Measurements from ENCODE around the gene APBB3.
A peak's percentile ranks its signal among the peaks of the same experiment; 100 is the strongest.

The APBB3 gene

GRCh38 chr5:140549237-140550144, 14.9 kb downstream of the APBB3 start:
- peaks cover 12% of the 10 kb centered on the region for H3K36me3 ChIP-seq (ENCODE audit: control insufficient read depth, insufficient read depth, low read length)
- H3K4me1 ChIP-seq (ENCODE audit: control insufficient read depth, insufficient read depth, low read length), result peaks cover 12% of the 10 kb centered on the region
- no peaks in the 10 kb centered on the region for H3K27me3 ChIP-seq (ENCODE audit: control insufficient read depth, insufficient read depth, low read length)
- no peaks in the 10 kb centered on the region for H3K9me3 ChIP-seq (ENCODE audit: control insufficient read depth, insufficient read depth, low read length)
- H3K4me3 ChIP-seq (ENCODE audit: low read depth, low read length), result no peak overlapping the region
- no peak overlapping the region for H3K9ac ChIP-seq (ENCODE audit: low read depth, low read length)

GRCh38 chr5:140548791-140549190, 15.6 kb downstream of the APBB3 start:
- no peaks in the 10 kb centered on the region for H3K9me3 ChIP-seq (ENCODE audit: control insufficient read depth, insufficient read depth, low read length)
- H3K4me1 ChIP-seq (ENCODE audit: control insufficient read depth, insufficient read depth, low read length), result peaks cover 12% of the 10 kb centered on the region
- no peaks in the 10 kb centered on the region for H3K27me3 ChIP-seq (ENCODE audit: control insufficient read depth, insufficient read depth, low read length)
- peak overlapping the region; percentile 58 for H3K4me3 ChIP-seq (ENCODE audit: low read depth, low read length)
- peak overlapping the region; percentile 87 for H3K9ac ChIP-seq (ENCODE audit: low read depth, low read length)
- H3K36me3 ChIP-seq (ENCODE audit: control insufficient read depth, insufficient read depth, low read length), result peaks cover 12% of the 10 kb centered on the region

- Histone ChIP-seq H3K27me3 (ENCODE audit: control insufficient read depth, insufficient read depth, low read length) (no peaks in the 10 kb centered on the region), H3K9ac (ENCODE audit: low read depth, low read length) (peak overlapping the region; percentile 87), H3K4me1 (ENCODE audit: control insufficient read depth, insufficient read depth, low read length) (peaks cover 12% of the 10 kb centered on the region), H3K9me3 (ENCODE audit: control insufficient read depth, insufficient read depth, low read length) (no peaks in the 10 kb centered on the region), H3K4me3 (ENCODE audit: low read depth, low read length) (peak overlapping the region; percentile 58), H3K36me3 (ENCODE audit: control insufficient read depth, insufficient read depth, low read length) (peaks cover 12% of the 10 kb centered on the region)
These were observed 16.1 kb downstream of the APBB3 start for GRCh38 chr5:140548300-140548688.

GRCh38 chr5:140547508-140548299, 16.7 kb downstream of the APBB3 start, which contains the start of gene EIF4EBP3:
Gene EIF4EBP3, plus strand, starts transcription at chr5:140547662. Its CDS starts 76 bp downstream, at chr5:140547738.
- H3K27me3 ChIP-seq (ENCODE audit: control insufficient read depth, insufficient read depth, low read length), result no peaks in the 10 kb centered on the region
- H3K9me3 ChIP-seq (ENCODE audit: control insufficient read depth, insufficient read depth, low read length), result no peaks in the 10 kb centered on the region
- H3K9ac ChIP-seq (ENCODE audit: low read depth, low read length), result peak within 1 kb of the TSS; percentile 87
- H3K4me3 ChIP-seq (ENCODE audit: low read depth, low read length), result peak within 1 kb of the TSS; percentile 58
- H3K36me3 ChIP-seq (ENCODE audit: control insufficient read depth, insufficient read depth, low read length), result peaks cover 12% of the 10 kb centered on the region
- peaks cover 12% of the 10 kb centered on the region for H3K4me1 ChIP-seq (ENCODE audit: control insufficient read depth, insufficient read depth, low read length)

GRCh38 chr5:140546851-140547507, 17.4 kb downstream of the APBB3 start:
- H3K36me3 ChIP-seq (ENCODE audit: control insufficient read depth, insufficient read depth, low read length), result peaks cover 12% of the 10 kb centered on the region
- no peaks in the 10 kb centered on the region for H3K9me3 ChIP-seq (ENCODE audit: control insufficient read depth, insufficient read depth, low read length)
- peak overlapping the region; percentile 58 for H3K4me3 ChIP-seq (ENCODE audit: low read depth, low read length)
- no peaks in the 10 kb centered on the region for H3K27me3 ChIP-seq (ENCODE audit: control insufficient read depth, insufficient read depth, low read length)
- peak overlapping the region; percentile 54 for H3K9ac ChIP-seq (ENCODE audit: low read depth, low read length)
- peaks cover 12% of the 10 kb centered on the region for H3K4me1 ChIP-seq (ENCODE audit: control insufficient read depth, insufficient read depth, low read length)

GRCh38 chr5:140545606-140546005, 18.8 kb downstream of the APBB3 start:
- Histone ChIP-seq H3K27me3 (ENCODE audit: control insufficient read depth, insufficient read depth, low read length) (no peaks in the 10 kb centered on the region), H3K36me3 (ENCODE audit: control insufficient read depth, insufficient read depth, low read length) (peaks cover 6% of the 10 kb centered on the region), H3K4me3 (ENCODE audit: low read depth, low read length) (no peak overlapping the region), H3K9me3 (ENCODE audit: control insufficient read depth, insufficient read depth, low read length) (no peaks in the 10 kb centered on the region), H3K4me1 (ENCODE audit: control insufficient read depth, insufficient read depth, low read length) (peaks cover 12% of the 10 kb centered on the region), H3K9ac (ENCODE audit: low read depth, low read length) (no peak overlapping the region)

GRCh38 chr5:140544986-140545385, 19.4 kb downstream of the APBB3 start:
- Histone ChIP-seq H3K9ac (ENCODE audit: low read depth, low read length) (no peak overlapping the region), H3K4me3 (ENCODE audit: low read depth, low read length) (no peak overlapping the region), H3K4me1 (ENCODE audit: control insufficient read depth, insufficient read depth, low read length) (peaks cover 12% of the 10 kb centered on the region), H3K27me3 (ENCODE audit: control insufficient read depth, insufficient read depth, low read length) (no peaks in the 10 kb centered on the region), H3K36me3 (ENCODE audit: control insufficient read depth, insufficient read depth, low read length) (peaks cover 3% of the 10 kb centered on the region), H3K9me3 (ENCODE audit: control insufficient read depth, insufficient read depth, low read length) (no peaks in the 10 kb centered on the region)

GRCh38 chr5:140542972-140543371, 21.4 kb downstream of the APBB3 start:
- peaks cover 3% of the 10 kb centered on the region for H3K36me3 ChIP-seq (ENCODE audit: control insufficient read depth, insufficient read depth, low read length)
- H3K9ac ChIP-seq (ENCODE audit: low read depth, low read length), result no peak overlapping the region
- H3K4me1 ChIP-seq (ENCODE audit: control insufficient read depth, insufficient read depth, low read length), result peaks cover 3% of the 10 kb centered on the region
- H3K4me3 ChIP-seq (ENCODE audit: low read depth, low read length), result no peak overlapping the region
- no peaks in the 10 kb centered on the region for H3K27me3 ChIP-seq (ENCODE audit: control insufficient read depth, insufficient read depth, low read length)
- H3K9me3 ChIP-seq (ENCODE audit: control insufficient read depth, insufficient read depth, low read length), result no peaks in the 10 kb centered on the region

GRCh38 chr5:140540227-140540626, 24.2 kb downstream of the APBB3 start:
- Histone ChIP-seq H3K27me3 (ENCODE audit: control insufficient read depth, insufficient read depth, low read length) (no peaks in the 10 kb centered on the region), H3K9ac (ENCODE audit: low read depth, low read length) (no peak overlapping the region), H3K4me1 (ENCODE audit: control insufficient read depth, insufficient read depth, low read length) (no peaks in the 10 kb centered on the region), H3K4me3 (ENCODE audit: low read depth, low read length) (no peak overlapping the region), H3K36me3 (ENCODE audit: control insufficient read depth, insufficient read depth, low read length) (peaks cover 6% of the 10 kb centered on the region), H3K9me3 (ENCODE audit: control insufficient read depth, insufficient read depth, low read length) (no peaks in the 10 kb centered on the region)

- H3K4me1 ChIP-seq (ENCODE audit: control insufficient read depth, insufficient read depth, low read length), result no peaks in the 10 kb centered on the region
- no peak overlapping the region for H3K4me3 ChIP-seq (ENCODE audit: low read depth, low read length)
- no peaks in the 10 kb centered on the region for H3K27me3 ChIP-seq (ENCODE audit: control insufficient read depth, insufficient read depth, low read length)
- H3K9me3 ChIP-seq (ENCODE audit: control insufficient read depth, insufficient read depth, low read length), result no peaks in the 10 kb centered on the region
- peaks cover 12% of the 10 kb centered on the region for H3K36me3 ChIP-seq (ENCODE audit: control insufficient read depth, insufficient read depth, low read length)
- no peak overlapping the region for H3K9ac ChIP-seq (ENCODE audit: low read depth, low read length)
These were observed 40.4 kb downstream of the APBB3 start for GRCh38 chr5:140524003-140524402.

- no peaks in the 10 kb centered on the region for H3K27me3 ChIP-seq (ENCODE audit: control insufficient read depth, insufficient read depth, low read length)
- no peaks in the 10 kb centered on the region for H3K9me3 ChIP-seq (ENCODE audit: control insufficient read depth, insufficient read depth, low read length)
- peaks cover 12% of the 10 kb centered on the region for H3K36me3 ChIP-seq (ENCODE audit: control insufficient read depth, insufficient read depth, low read length)
- no peak overlapping the region for H3K9ac ChIP-seq (ENCODE audit: low read depth, low read length)
- H3K4me3 ChIP-seq (ENCODE audit: low read depth, low read length), result no peak overlapping the region
- no peaks in the 10 kb centered on the region for H3K4me1 ChIP-seq (ENCODE audit: control insufficient read depth, insufficient read depth, low read length)
These were observed 51.3 kb downstream of the APBB3 start for GRCh38 chr5:140513124-140513523.
